ENCODE results near the gene DOCK3. TPM values are rescaled to one million over a fixed set of nuclear protein-coding genes. Genes with fewer than 3 reads are reported as not detected.

Gene DOCK3
- total and polyA plus RNA-seq, 10 of the 15 experiments (the other 5 are each of a cell fraction or from before 2014, with no cell fraction given), result 0.02 to 0.52 (median 0.04) TPM; not detected in 5

GRCh38 chr3:51340013-51340829 is 665.5 kb downstream of the DOCK3 start (continued):
- TF ChIP-seq ZNF592 (IDR thresholded peaks at IDR 0.05) (no peak), TBL1XR1 (IDR thresholded peaks at IDR 0.05; ENCODE audit: low read depth, low read length) (no peak), IRF3 (IDR thresholded peaks at IDR 0.05) (no peak), HSF1 (IDR thresholded peaks at IDR 0.05; ENCODE audit: low read depth, low read length) (no peak), CEBPZ (IDR thresholded peaks at IDR 0.05; ENCODE audit: low read depth, low read length) (no peak), CHD4 (IDR thresholded peaks at IDR 0.05) (no peak), HDGF (IDR thresholded peaks at IDR 0.05) (no peak), SRF (IDR thresholded peaks at IDR 0.05; ENCODE audit: low read depth in 2 of 2, low read length in 2 of 2) (no peak)
